Upper lobe of left lung (tissue), 6 donors: ENCODE results near the gene RAB33A. TPM values are rescaled to one million over a fixed set of nuclear protein-coding genes. Genes with fewer than 3 reads are reported as not detected.
"Not testable (repeated sequence)": the region's sequence is repeated elsewhere in the genome, so short reads cannot be mapped to it uniquely, and the experiment has no call there.

Source experiments
- ATAC-seq, 2 donors: fragments of 200-7000 bp; cut with Tn5 transposase; one replicate each; pipeline ENCODE4 v1.9.1; 2022; ENCODE audit warnings: mild to moderate bottlenecking in 2 of 2, moderate library complexity in 2 of 2; ENCODE audit not compliant: low FRiP score in 2 of 2
- DNase-seq, 2 donors: peaks; one replicate each; pipeline ENCODE4 v3.0.0-alpha.2; 2019 to 2020
- H3K27ac ChIP-seq, 4 donors: fragments of 200-600 bp; sonication (generic); one replicate each; pipeline ENCODE4 v1.5.1; 2016 to 2019
- H3K27me3 ChIP-seq, 4 donors: fragments of 200-600 bp; sonication (generic); one replicate each; pipeline ENCODE4 v1.5.1; 2017 to 2019
- H3K36me3 ChIP-seq, 4 donors: fragments of 200-600 bp; sonication (generic); one replicate each; pipeline ENCODE4 v1.5.1; 2016 to 2019
- H3K4me1 ChIP-seq, 4 donors: fragments of 200-600 bp; sonication (generic); one replicate each; pipeline ENCODE4 v1.5.1; 2018 to 2019
- H3K4me3 ChIP-seq, 4 donors: fragments of 200-600 bp; sonication (generic); one replicate each; pipeline ENCODE4 v1.5.1; 2017 to 2019; ENCODE audit warnings: mild to moderate bottlenecking in 2 of 4, moderate library complexity in 1 of 4
- H3K9me3 ChIP-seq, 4 donors: fragments of 200-600 bp; sonication (generic); one replicate each; pipeline ENCODE4 v1.5.1; 2018 to 2019
- EP300 ChIP-seq, 4 donors: sonication (generic); formaldehyde crosslinking; IDR thresholded peaks; one replicate each; pipeline ENCODE4 v1.5.1; 2017; ENCODE audit warnings: antibody characterized with exemption in 4 of 4, control low read depth in 2 of 4
- POLR2A ChIP-seq, 4 donors: fragments of 450-650 bp; IDR thresholded peaks; one replicate each; pipeline ENCODE4 v1.5.1; 2016 to 2017; ENCODE audit warnings: antibody characterized with exemption in 4 of 4, mild to moderate bottlenecking in 2 of 4
- POLR2AphosphoS5 ChIP-seq, 2 donors: sonication (generic); formaldehyde crosslinking; IDR thresholded peaks; one replicate each; pipeline ENCODE4 v1.5.1; 2017; ENCODE audit warnings: antibody characterized with exemption in 2 of 2
- WGBS, 2 donors: methylation state at CpG; one replicate each; pipeline ENCODE4 v1.1.5; 2017 to 2018; 5-methylcytosine and 5-hydroxymethylcytosine counted together
- total RNA-seq, 6 donors: library from RNA; depleted of rRNA in 4 of 6; stranded (reverse); fragments of >200 nt in 4 of 6; gene quantifications; one replicate each; pipeline versions ENCODE4 v1.1.0 to v1.2.1, GENCODE V29; 2016 to 2021
- TF ChIP-seq, protein P1 (sequence below), 6 experiments: fragments of 450-650 bp in 4 of 6; fragments of 200-600 bp in 2 of 6; sonication (generic) in 2 of 6; IDR thresholded peaks; one replicate each; pipeline ENCODE4 v1.5.1; 2016 to 2019; ENCODE audit warnings: antibody characterized with exemption in 6 of 6
- donor health status: DM: no; HTN: no; CAD: no; lungs with moderate emphysema.
- donor health status: DM: no; HTN: yes; CAD: no; lungs with severe emphysema.

Gene RAB33A
- total RNA-seq, 6 donors from 2014 or later: 0.29 to 1.1 (median 0.75) TPM; not detected in 2

DNA sequence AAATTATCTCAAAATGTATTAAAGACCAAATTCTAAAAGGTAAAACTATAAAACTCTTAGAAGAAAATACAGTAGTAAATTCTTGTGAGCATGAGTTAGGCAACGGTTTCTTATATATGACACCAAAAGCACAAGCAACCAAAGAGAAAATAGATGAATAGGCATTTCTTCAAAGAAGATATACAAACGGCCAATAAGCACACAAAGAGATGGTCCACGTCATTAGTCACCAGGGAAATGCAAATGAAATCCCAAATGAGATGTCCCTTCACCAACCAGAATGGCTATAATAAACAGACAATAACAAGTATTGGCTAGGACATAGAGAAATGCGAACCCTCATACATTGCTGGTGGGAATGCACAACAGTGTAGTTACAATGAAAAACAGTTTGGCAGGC is 44.6 kb downstream of the RAB33A start:
- Histone ChIP-seq H3K27me3 (no peaks in the 10 kb centered on the region), H3K27ac (no peak overlapping the region), H3K9me3 (no peaks in the 10 kb centered on the region), H3K4me3 (no peak overlapping the region), H3K36me3 (peaks cover 0 to 10% (median 0%) of the 10 kb centered on the region in 4 donors), H3K4me1 (no peaks in the 10 kb centered on the region)
- ATAC-seq: no peak
- DNase-seq: no peak
- TF ChIP-seq EP300 (IDR thresholded peaks at IDR 0.05) (no peak), POLR2AphosphoS5 (IDR thresholded peaks at IDR 0.05) (no peak), POLR2A (IDR thresholded peaks at IDR 0.05) (no peak)
- TF ChIP-seq, protein P1, sequence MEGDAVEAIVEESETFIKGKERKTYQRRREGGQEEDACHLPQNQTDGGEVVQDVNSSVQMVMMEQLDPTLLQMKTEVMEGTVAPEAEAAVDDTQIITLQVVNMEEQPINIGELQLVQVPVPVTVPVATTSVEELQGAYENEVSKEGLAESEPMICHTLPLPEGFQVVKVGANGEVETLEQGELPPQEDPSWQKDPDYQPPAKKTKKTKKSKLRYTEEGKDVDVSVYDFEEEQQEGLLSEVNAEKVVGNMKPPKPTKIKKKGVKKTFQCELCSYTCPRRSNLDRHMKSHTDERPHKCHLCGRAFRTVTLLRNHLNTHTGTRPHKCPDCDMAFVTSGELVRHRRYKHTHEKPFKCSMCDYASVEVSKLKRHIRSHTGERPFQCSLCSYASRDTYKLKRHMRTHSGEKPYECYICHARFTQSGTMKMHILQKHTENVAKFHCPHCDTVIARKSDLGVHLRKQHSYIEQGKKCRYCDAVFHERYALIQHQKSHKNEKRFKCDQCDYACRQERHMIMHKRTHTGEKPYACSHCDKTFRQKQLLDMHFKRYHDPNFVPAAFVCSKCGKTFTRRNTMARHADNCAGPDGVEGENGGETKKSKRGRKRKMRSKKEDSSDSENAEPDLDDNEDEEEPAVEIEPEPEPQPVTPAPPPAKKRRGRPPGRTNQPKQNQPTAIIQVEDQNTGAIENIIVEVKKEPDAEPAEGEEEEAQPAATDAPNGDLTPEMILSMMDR (IDR thresholded peaks at IDR 0.05): no peak
- WGBS, 2 donors: 73 to 92% methylated on average over 4 of the region's 4 CpGs

- no peak for TF ChIP-seq EP300 (IDR thresholded peaks at IDR 0.05)
- no peak for TF ChIP-seq POLR2AphosphoS5 (IDR thresholded peaks at IDR 0.05)
- TF ChIP-seq POLR2A (IDR thresholded peaks at IDR 0.05): no peak
- 67 to 75% methylated on average over 2 of the region's 2 CpGs for WGBS, 2 donors
Measured at GRCh38 chrX:130224810-130225209, 53.0 kb downstream of the RAB33A start.

GRCh38 chrX:130228871-130229270 is 57.1 kb downstream of the RAB33A start:
- peaks cover 0 to 12% (median 0%) of the 10 kb centered on the region in 4 donors for H3K36me3 ChIP-seq
- 72 to 75% methylated on average over 2 of the region's 2 CpGs for WGBS, 2 donors
- DNase-seq (no peak), ATAC-seq (no peak)
- TF ChIP-seq, protein P1 (IDR thresholded peaks at IDR 0.05): no peak
- TF ChIP-seq EP300 (IDR thresholded peaks at IDR 0.05): no peak
- TF ChIP-seq POLR2A (IDR thresholded peaks at IDR 0.05): no peak
- no peak for TF ChIP-seq POLR2AphosphoS5 (IDR thresholded peaks at IDR 0.05)
- H3K4me1 ChIP-seq: no peaks in the 10 kb centered on the region
- H3K4me3 ChIP-seq: no peak overlapping the region
- no peaks in the 10 kb centered on the region for H3K27me3 ChIP-seq
- H3K9me3 ChIP-seq: no peaks in the 10 kb centered on the region
- no peak overlapping the region for H3K27ac ChIP-seq

More at GRCh38 chrX:130224810-130225209, 53.0 kb downstream of the RAB33A start:
- H3K9me3 ChIP-seq: no peaks in the 10 kb centered on the region
- no peak overlapping the region for H3K4me3 ChIP-seq
- ATAC-seq: no peak
- no peaks in the 10 kb centered on the region for H3K4me1 ChIP-seq
- DNase-seq: no peak
- no peak overlapping the region for H3K27ac ChIP-seq
- H3K36me3 ChIP-seq: peaks cover 0 to 12% (median 0%) of the 10 kb centered on the region in 4 donors
- no peaks in the 10 kb centered on the region for H3K27me3 ChIP-seq

DNA sequence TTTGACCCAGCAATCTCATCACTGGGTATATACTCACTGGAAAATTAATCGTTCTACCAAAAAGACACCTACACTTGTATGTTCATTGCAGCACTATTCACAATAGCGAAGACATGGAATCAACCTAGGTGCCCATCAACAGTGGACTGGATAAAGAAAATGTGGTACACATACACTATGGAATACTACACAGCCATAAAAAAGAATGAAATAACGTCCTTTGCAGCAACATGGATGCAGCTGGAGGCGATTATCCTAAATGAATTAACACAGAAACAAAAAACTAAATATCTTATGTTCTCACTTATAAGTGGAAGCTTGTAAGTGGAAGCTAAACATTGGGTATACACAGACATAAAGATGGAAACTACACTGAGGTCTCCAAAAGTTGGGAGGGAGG is 59.4 kb downstream of the RAB33A start:
- H3K4me1 ChIP-seq, ATAC-seq, H3K27me3 ChIP-seq, H3K4me3 ChIP-seq, H3K27ac ChIP-seq, H3K9me3 ChIP-seq, DNase-seq: not testable (repeated sequence)
- H3K36me3 ChIP-seq: peaks cover 0 to 12% (median 0%) of the 10 kb centered on the region in 4 donors
- WGBS, 2 donors: 79 to 97% methylated on average over 4 of the region's 4 CpGs

Other genes starting within 250 kb of the RAB33A start
- 10 to 100 TPM in 4 of 6 donors, 1 to 10 TPM in 2; 3.2 to 21.4 (median 11.2) TPM for gene BCORL1, start 189.3 kb upstream of the RAB33A start, total RNA-seq
- gene ELF4, start 61.5 kb upstream of the RAB33A start, total RNA-seq: 10 to 100 TPM; 13.6 to 31.0 (median 21.9) TPM
- gene AIFM1, start 6.1 kb upstream of the RAB33A start, total RNA-seq: 10 to 100 TPM; 14.1 to 29.5 (median 21.9) TPM
- 1 to 10 TPM; 2.8 to 3.8 (median 3.4) TPM for gene ZNF280C, start 96.9 kb downstream of the RAB33A start, total RNA-seq
- gene SLC25A14, start 168.0 kb downstream of the RAB33A start, total RNA-seq: 10 to 100 TPM in 1 of 6 donors, 1 to 10 TPM in 5; 7.6 to 16.1 (median 8.3) TPM
- not detected for gene GPR119, start 213.7 kb downstream of the RAB33A start, total RNA-seq
- gene RBMX2, start 230.0 kb downstream of the RAB33A start, total RNA-seq: 10 to 100 TPM in 5 of 6 donors, 1 to 10 TPM in 1; 6.0 to 21.0 (median 13.9) TPM